ENCODE results near the gene B3GAT1. TPM values are rescaled to one million over a fixed set of nuclear protein-coding genes. Genes with fewer than 3 reads are reported as not detected.

Gene B3GAT1
- total and polyA plus RNA-seq, 2 of the 13 experiments (the other 11 are each of a cell fraction or from before 2014, with no cell fraction given): not detected

- H3K9ac ChIP-seq (ENCODE audit: insufficient read depth, low read depth, low read length): no peak overlapping the region
- no peaks in the 10 kb centered on the region for H4K20me1 ChIP-seq (ENCODE audit: insufficient read depth, low read length)
- ChIA-PET POLR2A (no interaction called here), CTCF (ENCODE audit: low intra/inter-chr PET ratio, low total read pairs) (no interaction called here)
- no TSS peak for BruUV-seq (replicated peaks)
- no peaks in the 10 kb centered on the region for H3K36me3 ChIP-seq (replicated peaks in 1 of 2; ENCODE audit: control insufficient read depth in 1 of 2, insufficient read depth in 2 of 2, low read length in 2 of 2)
- H3K4me3 ChIP-seq (replicated peaks in 1 of 3; ENCODE audit: insufficient read depth in 1 of 3, low read depth in 2 of 3, low read length in 3 of 3): no peak overlapping the region
- H2AFZ ChIP-seq (ENCODE audit: low read length): no peak overlapping the region
- whole genome bisulfite sequencing (ENCODE audit: low lambda C conversion rate): 21% methylated on average over 5 of the region's 7 CpGs
- peaks cover 11 to 44% of the 10 kb centered on the region in 2 experiments; a peak in 4 of 5 replicates for H3K27me3 ChIP-seq (ENCODE audit: control insufficient read depth in 1 of 2, insufficient read depth in 2 of 2, low read length in 2 of 2)
- no peak for FAIRE-seq
- H3K4me1 ChIP-seq (ENCODE audit: insufficient read depth, low read length): no peaks in the 10 kb centered on the region
- in situ Hi-C loops (cut with HindIII; ENCODE audit: extremely low pct_ligation_motif_present, low pct_unique_long_range_greater_than_20kb) (loop anchor here (10.0 kb wide), 1 partner anchor 209 kb away; no protein-coding TSS in a partner anchor), intact Hi-C loops (cut with micrococcal nuclease; ENCODE audit: unreplicated experiment) (no loop called here)
- H3K9me3 ChIP-seq (ENCODE audit: low read length): no peaks in the 10 kb centered on the region
- no peaks in the 10 kb centered on the region for H3K79me2 ChIP-seq (ENCODE audit: insufficient read depth, low read length)
- no peak for DNase-seq (ENCODE audit: low spot score)
- no peak overlapping the region for H3K27ac ChIP-seq (ENCODE audit: extremely low read length, insufficient read depth, low read length)
- ATAC-seq: no peak
- H3K4me2 ChIP-seq (ENCODE audit: low read depth, low read length): no peak overlapping the region
- TF ChIP-seq ZNF331 (CRISPR knock-in tag; IDR thresholded peaks at IDR 0.05) (no peak), SNAPC4 (CRISPR knock-in tag; IDR thresholded peaks at IDR 0.05) (no peak), ZNF597 (CRISPR knock-in tag; IDR thresholded peaks at IDR 0.05) (no peak), EZH2 (conservative IDR thresholded peaks at IDR 0.05; ENCODE audit: low read depth, low read length) (no peak), SOX5 (CRISPR knock-in tag; IDR thresholded peaks at IDR 0.05; ENCODE audit: borderline replicate concordance) (no peak), ZNF275 (CRISPR knock-in tag; IDR thresholded peaks at IDR 0.05; ENCODE audit: borderline replicate concordance) (no peak), RARG (CRISPR knock-in tag; IDR thresholded peaks at IDR 0.05; ENCODE audit: low read depth) (no peak)
Observed at GRCh38 chr11:134366254-134366653, 45.8 kb downstream of the B3GAT1 start.
